Measurements from ENCODE around the gene ABHD16B.

DNA sequence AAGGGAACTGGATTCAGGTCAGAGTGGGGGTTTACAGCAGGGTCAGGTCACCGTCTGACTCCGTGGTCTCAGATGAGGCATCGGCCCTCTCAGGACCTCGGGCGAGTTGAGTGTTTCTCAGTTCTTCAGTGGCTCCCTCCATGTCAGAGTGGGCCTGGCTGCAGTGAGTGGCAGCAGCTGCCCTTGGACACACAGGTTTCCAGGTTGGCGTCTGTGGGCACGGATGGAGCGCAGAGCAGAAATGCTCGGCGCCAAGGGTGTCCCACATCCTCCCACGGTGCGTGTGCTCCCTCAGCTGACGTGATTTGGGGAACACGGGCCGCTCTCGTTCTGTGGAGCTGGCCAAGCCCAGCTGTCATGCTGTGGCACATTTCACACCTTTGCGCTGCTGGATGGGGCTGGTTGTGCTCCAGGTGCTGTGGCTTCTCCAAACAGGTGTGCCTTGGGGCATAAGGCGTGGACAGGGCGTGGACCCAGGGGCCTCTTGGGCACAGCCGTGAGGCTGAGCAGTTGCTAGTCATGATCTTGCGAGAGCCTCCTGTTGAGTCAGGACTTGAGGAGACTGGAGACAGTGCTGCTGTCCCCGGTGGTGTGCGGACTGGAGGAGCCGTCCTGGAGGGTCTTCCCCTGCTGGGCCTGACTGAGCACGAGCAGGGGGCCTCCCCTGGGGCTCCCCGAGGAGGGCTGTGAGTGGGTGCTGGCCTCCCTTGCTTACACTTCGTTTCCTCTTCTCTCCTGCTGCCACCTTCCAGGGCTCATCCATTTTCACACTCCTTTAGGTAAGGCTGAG lies 24.2 kb downstream of the ABHD16B start:
- TF ChIP-seq CTCF (IDR thresholded peaks at IDR 0.05) (no peak), POLR2A (IDR thresholded peaks at IDR 0.05) (no peak)

Measured in stomach (tissue), 4 donors.